HepG2 (cell line): Measurements from ENCODE around the gene RACGAP1. TPM values are rescaled to one million over a fixed set of nuclear protein-coding genes. Genes with fewer than 3 reads are reported as not detected.

ENCODE experiments used
- ADNP ChIP-seq: sonication (generic); formaldehyde crosslinking; IDR thresholded peaks from 2 replicates; pipeline ENCODE4 v1.4.0; 2020; ENCODE audit warnings: missing genetic modification reagents
- CBFB ChIP-seq: sonication (generic); formaldehyde crosslinking; IDR thresholded peaks from 2 replicates; pipeline ENCODE4 v1.4.0; 2020; ENCODE audit warnings: missing genetic modification reagents
- CBX5 ChIP-seq: sonication (generic); formaldehyde crosslinking; IDR thresholded peaks from 2 replicates; pipeline ENCODE4 v1.4.0; 2020; ENCODE audit warnings: missing genetic modification reagents, borderline replicate concordance
- CSRNP1 ChIP-seq: sonication (generic); formaldehyde crosslinking; IDR thresholded peaks from 2 replicates; pipeline ENCODE4 v1.8.1; 2023; ENCODE audit warnings: mild to moderate bottlenecking, missing genetic modification reagents
- DPF2 ChIP-seq: sonication (generic); formaldehyde crosslinking; IDR thresholded peaks from 2 replicates; pipeline ENCODE4 v1.4.0; 2020; ENCODE audit warnings: mild to moderate bottlenecking, low read depth, missing genetic modification reagents, borderline replicate concordance
- GATAD2A ChIP-seq: IDR thresholded peaks from 2 replicates; pipeline ENCODE4 v1.6.1; 2016
- HINFP ChIP-seq: sonication (generic); formaldehyde crosslinking; IDR thresholded peaks from 2 replicates; pipeline ENCODE4 v1.4.0; 2020; ENCODE audit warnings: low read depth, mild to moderate bottlenecking, missing genetic modification reagents
- HOXA3 ChIP-seq: sonication (generic); formaldehyde crosslinking; IDR thresholded peaks from 2 replicates; pipeline ENCODE4 v1.5.0; 2020; ENCODE audit warnings: missing genetic modification reagents
- KMT2A ChIP-seq: sonication (generic); formaldehyde crosslinking; IDR thresholded peaks from 2 replicates; pipeline ENCODE4 v1.4.0; 2020; ENCODE audit warnings: missing genetic modification reagents
- MEIS1 ChIP-seq: sonication (generic); formaldehyde crosslinking; IDR thresholded peaks from 2 replicates; pipeline ENCODE4 v1.9.0; 2021; ENCODE audit warnings: mild to moderate bottlenecking, missing genetic modification reagents, moderate library complexity, borderline replicate concordance
- NKX3-1 ChIP-seq: sonication (generic); formaldehyde crosslinking; IDR thresholded peaks from 2 replicates; pipeline ENCODE4 v1.5.0; 2020; ENCODE audit warnings: missing genetic modification reagents
- NONO ChIP-seq, 2 experiments: fragments of 450-650 bp in 1 of 2; sonication (generic) in 1 of 2; formaldehyde crosslinking in 1 of 2; IDR thresholded peaks in 1 of 2; conservative IDR thresholded peaks in 1 of 2; 2 replicates each; pipeline versions ENCODE4 v1.6.1 to v1.8.0; 2017 to 2022; ENCODE audit warnings: mild to moderate bottlenecking in 1 of 2, missing genetic modification reagents in 1 of 2, moderate library complexity in 1 of 2
- NR2F2 ChIP-seq: IDR thresholded peaks from 2 replicates; pipeline ENCODE4 v1.6.1; 2012; ENCODE audit warnings: low read depth, inconsistent platforms, borderline replicate concordance
- PHF8 ChIP-seq: sonication (generic); formaldehyde crosslinking; IDR thresholded peaks from 2 replicates; pipeline ENCODE4 v1.5.0; 2020; ENCODE audit warnings: missing genetic modification reagents
- SPEN ChIP-seq: sonication (generic); formaldehyde crosslinking; IDR thresholded peaks from 2 replicates; pipeline ENCODE4 v1.5.1; 2020; ENCODE audit warnings: low read depth, mild to moderate bottlenecking, missing genetic modification reagents
- ZBTB14 ChIP-seq: sonication (generic); formaldehyde crosslinking; IDR thresholded peaks from 2 replicates; pipeline ENCODE4 v1.4.0; 2020; ENCODE audit warnings: missing genetic modification reagents
- ZNF12 ChIP-seq: sonication (generic); formaldehyde crosslinking; IDR thresholded peaks from 2 replicates; pipeline ENCODE4 v1.5.0; 2020; ENCODE audit warnings: missing genetic modification reagents
- ZNF20 ChIP-seq: sonication (generic); formaldehyde crosslinking; IDR thresholded peaks from 2 replicates; pipeline ENCODE4 v1.4.0; 2020; ENCODE audit warnings: mild to moderate bottlenecking, moderate library complexity, missing genetic modification reagents
- ZNF230 ChIP-seq: sonication (generic); formaldehyde crosslinking; IDR thresholded peaks from 2 replicates; pipeline ENCODE4 v1.4.0; 2020; ENCODE audit warnings: mild to moderate bottlenecking, missing genetic modification reagents
- ZNF337 ChIP-seq: sonication (generic); formaldehyde crosslinking; IDR thresholded peaks from 2 replicates; pipeline ENCODE4 v1.5.1; 2020; ENCODE audit warnings: missing genetic modification reagents, low read depth, mild to moderate bottlenecking, borderline replicate concordance
- ZNF44 ChIP-seq: sonication (generic); formaldehyde crosslinking; IDR thresholded peaks from 2 replicates; pipeline ENCODE4 v1.5.1; 2020; ENCODE audit warnings: mild to moderate bottlenecking, missing genetic modification reagents
- ZNF446 ChIP-seq: sonication (generic); formaldehyde crosslinking; IDR thresholded peaks from 2 replicates; pipeline ENCODE4 v1.5.0; 2020; ENCODE audit warnings: mild to moderate bottlenecking, missing genetic modification reagents
- ZNF670 ChIP-seq: sonication (generic); formaldehyde crosslinking; IDR thresholded peaks from 2 replicates; pipeline ENCODE4 v1.8.0; 2022; ENCODE audit warnings: mild to moderate bottlenecking, missing genetic modification reagents, borderline replicate concordance
- ZNF691 ChIP-seq: sonication (generic); formaldehyde crosslinking; IDR thresholded peaks from 2 replicates; pipeline ENCODE4 v1.4.0; 2020; ENCODE audit warnings: missing genetic modification reagents, low read depth, mild to moderate bottlenecking, borderline replicate concordance
- ZNF772 ChIP-seq: sonication (generic); formaldehyde crosslinking; IDR thresholded peaks from 2 replicates; pipeline ENCODE4 v1.5.0; 2020; ENCODE audit warnings: mild to moderate bottlenecking, missing genetic modification reagents
- ZNF781 ChIP-seq: sonication (generic); formaldehyde crosslinking; IDR thresholded peaks from 2 replicates; pipeline ENCODE4 v1.5.1; 2020; ENCODE audit warnings: borderline replicate concordance, mild to moderate bottlenecking, missing genetic modification reagents; ENCODE audit errors: not compliant biosample characterization
- ZSCAN25 ChIP-seq: sonication (generic); formaldehyde crosslinking; IDR thresholded peaks from 2 replicates; pipeline ENCODE4 v1.8.0; 2022; ENCODE audit warnings: mild to moderate bottlenecking, missing genetic modification reagents
- polyA plus RNA-seq, 8 experiments: library from polyadenylated mRNA; depleted of rRNA in 3 of 8; stranded (reverse) in 7 of 8; unstranded in 1 of 8; fragments of >200 nt; fragmentation: Illumina TruSeq in 4 of 8; extraction: Trizol in 4 of 8; gene quantifications; 2 replicates each; pipeline versions ENCODE4 v1.2.1 to v1.2.3, GENCODE V29; 2011 to 2016; ENCODE audit warnings: low read depth in 4 of 8, missing spikeins in 1 of 8, mixed read lengths in 1 of 8; ENCODE audit not compliant: insufficient read depth in 1 of 8
- total RNA-seq, 5 experiments: library from RNA; depleted of rRNA; stranded (reverse); fragments of >200 nt; fragmentation: Illumina TruSeq; extraction: Trizol; gene quantifications; 2 replicates each; pipeline ENCODE4 v1.2.3, GENCODE V29; 2016; ENCODE audit warnings: low read depth in 1 of 5

The RACGAP1 gene
- total and polyA plus RNA-seq, 2 of the 13 experiments (the other 11 are each of a cell fraction or from before 2014, with no cell fraction given) = 16.7 to 57.9 TPM

- TF ChIP-seq ZNF12 (CRISPR knock-in tag) (0 out of 2 replicates have a peak, but pooled peaks have one; percentile 16), CSRNP1 (CRISPR knock-in tag) (no peak), ZNF44 (CRISPR knock-in tag) (no peak), HOXA3 (CRISPR knock-in tag) (0 out of 2 replicates have a peak, but pooled peaks have one; percentile 20), ZNF446 (CRISPR knock-in tag) (no peak), KMT2A (no peak), ZNF20 (CRISPR knock-in tag) (no peak), SPEN (CRISPR knock-in tag) (peak; percentile 35; the same call in 1 of the 2 replicates), ZSCAN25 (CRISPR knock-in tag) (no peak), HINFP (CRISPR knock-in tag) (peak; percentile 69; the same call in 1 of the 2 replicates), ZNF670 (CRISPR knock-in tag) (no peak), ZNF691 (peak; percentile 59; the same call in 1 of the 2 replicates), CBFB (CRISPR knock-in tag) (no peak), ZNF230 (0 out of 2 replicates have a peak, but pooled peaks have one; percentile 35), ZNF772 (CRISPR knock-in tag) (0 out of 2 replicates have a peak, but pooled peaks have one; percentile 10), ZNF781 (CRISPR knock-in tag) (no peak), ADNP (CRISPR knock-in tag) (0 out of 2 replicates have a peak, but pooled peaks have one; percentile 14), GATAD2A (CRISPR knock-in tag) (0 out of 2 replicates have a peak, but pooled peaks have one; percentile 25), MEIS1 (CRISPR knock-in tag) (peak; percentile 51; the same call in 1 of the 2 replicates), ZNF337 (CRISPR knock-in tag) (no peak), ZBTB14 (CRISPR knock-in tag) (no peak), PHF8 (0 out of 2 replicates have a peak, but pooled peaks have one; percentile 24), NR2F2 (no peak), CBX5 (no peak), NONO (IDR thresholded peaks at IDR 0.05) (no peak), NONO (CRISPR knock-in tag; conservative IDR thresholded peaks at IDR 0.05) (0 out of 2 replicates have a peak, but pooled peaks have one; percentile 37), DPF2 (CRISPR knock-in tag) (no peak), NKX3-1 (CRISPR knock-in tag) (no peak)
Measured at GRCh38 chr12:49974231-49974675, 51.0 kb downstream of the RACGAP1 start (continued).
